ENCODE measurements around the gene PRKAR1A.

The PRKAR1A gene

DNA sequence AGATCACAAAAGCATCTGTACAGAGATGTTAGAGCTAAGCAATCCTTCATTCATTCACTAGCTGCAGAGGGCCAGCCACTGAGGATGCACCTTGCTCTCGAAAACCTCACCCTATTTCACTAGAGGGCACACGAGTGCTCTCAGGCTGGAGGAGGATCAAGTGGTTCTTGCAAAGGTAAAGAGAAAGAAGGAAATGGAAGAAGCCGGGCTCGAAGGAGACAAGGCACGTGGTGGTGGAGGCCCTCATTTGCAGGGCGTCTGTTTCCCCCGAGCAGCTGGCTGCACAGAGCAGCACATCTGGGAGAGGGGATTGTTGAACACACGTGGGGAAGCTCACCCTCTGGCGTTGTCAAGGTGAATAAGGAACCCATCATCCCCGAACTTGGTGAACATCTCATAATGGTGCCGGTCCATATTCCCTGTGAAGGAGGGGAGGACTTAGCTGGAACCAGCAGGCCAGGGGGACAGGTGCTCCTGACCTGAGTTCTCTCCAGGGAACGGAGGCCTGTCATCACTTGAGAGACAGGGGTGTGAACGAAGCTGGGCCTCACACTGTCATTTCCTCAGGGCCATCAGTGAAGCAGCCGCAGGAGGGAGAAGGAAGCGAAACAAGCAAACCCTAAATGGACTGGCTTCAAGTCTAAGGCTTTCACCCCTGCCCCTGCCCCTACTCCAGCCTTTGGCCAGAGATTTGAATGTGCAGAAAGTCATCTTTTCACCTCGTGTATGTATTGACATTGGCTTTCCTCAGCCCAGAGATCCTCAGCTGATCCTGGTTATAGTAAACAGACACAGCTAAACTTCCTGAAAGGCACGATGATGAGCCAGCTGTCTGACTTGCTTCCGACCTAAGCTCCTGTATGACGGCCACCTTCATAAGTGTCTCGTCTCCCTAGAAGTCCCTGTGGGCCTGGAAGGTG, 27.6 kb downstream of the PRKAR1A start:
- DNase-seq (ENCODE audit: extremely low read depth in 1 of 2, low read depth in 1 of 2) = no peak

DNA sequence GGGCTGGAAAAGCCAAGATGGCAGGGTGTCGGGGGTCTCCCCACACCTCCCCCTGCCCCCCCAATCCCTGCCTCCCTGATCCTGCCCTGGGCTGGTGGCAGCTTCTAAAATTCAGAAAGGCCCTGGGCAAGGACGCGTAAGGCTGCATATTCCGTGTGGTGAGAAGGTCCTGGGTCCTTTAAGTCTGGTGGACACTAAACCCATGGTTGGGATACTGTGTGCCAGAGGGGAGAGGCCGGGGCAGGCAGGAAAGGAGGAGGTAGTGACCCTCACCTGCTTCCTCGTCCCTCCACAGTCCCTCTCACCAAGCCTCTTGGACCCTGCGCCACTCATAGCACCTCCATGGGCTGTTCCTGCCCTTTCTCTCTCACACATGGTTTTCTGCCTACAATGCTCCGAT, 28.8 kb downstream of the PRKAR1A start:
- DNase-seq (ENCODE audit: extremely low read depth in 1 of 2, low read depth in 1 of 2) = no peak

DNA sequence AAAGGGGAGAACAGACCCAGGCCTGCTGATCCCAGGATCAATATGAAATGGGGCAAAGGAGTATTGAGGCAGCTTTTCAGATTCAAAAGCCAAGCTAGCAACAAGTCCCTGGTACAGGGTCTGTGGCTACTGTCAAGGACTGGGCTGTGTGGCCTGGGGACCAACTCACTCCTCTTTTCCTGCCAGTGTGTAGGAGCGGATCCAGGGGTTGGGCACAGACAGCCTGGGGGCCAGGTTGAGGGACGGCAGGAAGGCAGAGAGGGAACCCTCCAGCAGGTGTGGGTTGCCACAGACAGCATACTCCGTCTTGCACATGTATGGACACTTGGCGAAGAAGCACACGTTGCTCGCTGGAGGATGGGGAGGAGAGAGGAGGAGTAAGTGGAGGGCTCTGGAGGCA, 29.6 kb downstream of the PRKAR1A start:
- DNase-seq (ENCODE audit: extremely low read depth in 1 of 2, low read depth in 1 of 2) = no peak

DNA sequence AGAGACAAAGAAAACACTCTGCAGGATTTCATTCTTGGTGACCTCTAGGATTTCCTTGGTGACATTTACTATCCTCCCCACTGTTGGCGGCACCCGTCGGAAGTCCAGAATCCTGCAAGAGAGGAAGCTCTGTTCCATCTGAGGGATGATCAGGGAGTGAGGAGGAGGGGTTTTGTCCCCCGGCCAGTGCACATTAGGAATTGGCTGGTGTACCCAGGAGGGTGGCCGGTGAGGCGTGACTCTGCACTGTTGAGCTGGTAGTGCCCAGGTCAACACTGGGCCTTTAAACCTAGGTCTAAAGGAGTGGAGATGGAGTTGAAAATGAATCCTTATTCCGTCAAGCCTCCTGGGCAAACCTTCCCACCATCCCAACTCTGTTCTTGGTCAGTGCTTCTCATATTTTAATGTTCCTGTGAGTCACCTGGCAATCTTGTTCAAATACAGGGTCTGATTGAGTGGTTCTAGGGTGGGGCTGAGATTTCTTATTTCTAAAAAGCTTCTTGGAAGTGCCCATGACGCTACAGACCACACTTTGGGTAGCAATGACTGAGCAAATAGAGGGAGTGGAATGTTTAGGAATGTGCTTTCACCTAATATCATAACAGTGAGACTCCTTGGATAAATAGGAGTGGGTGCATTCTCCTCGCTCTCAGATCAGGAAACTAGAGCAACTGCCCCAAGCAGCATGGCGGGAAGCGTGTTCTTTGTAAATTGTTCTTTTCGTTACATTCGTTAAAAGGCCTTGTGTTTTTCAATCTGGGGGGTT, 30.7 kb downstream of the PRKAR1A start:
- no peak for DNase-seq (ENCODE audit: extremely low read depth in 1 of 2, low read depth in 1 of 2)

DNA sequence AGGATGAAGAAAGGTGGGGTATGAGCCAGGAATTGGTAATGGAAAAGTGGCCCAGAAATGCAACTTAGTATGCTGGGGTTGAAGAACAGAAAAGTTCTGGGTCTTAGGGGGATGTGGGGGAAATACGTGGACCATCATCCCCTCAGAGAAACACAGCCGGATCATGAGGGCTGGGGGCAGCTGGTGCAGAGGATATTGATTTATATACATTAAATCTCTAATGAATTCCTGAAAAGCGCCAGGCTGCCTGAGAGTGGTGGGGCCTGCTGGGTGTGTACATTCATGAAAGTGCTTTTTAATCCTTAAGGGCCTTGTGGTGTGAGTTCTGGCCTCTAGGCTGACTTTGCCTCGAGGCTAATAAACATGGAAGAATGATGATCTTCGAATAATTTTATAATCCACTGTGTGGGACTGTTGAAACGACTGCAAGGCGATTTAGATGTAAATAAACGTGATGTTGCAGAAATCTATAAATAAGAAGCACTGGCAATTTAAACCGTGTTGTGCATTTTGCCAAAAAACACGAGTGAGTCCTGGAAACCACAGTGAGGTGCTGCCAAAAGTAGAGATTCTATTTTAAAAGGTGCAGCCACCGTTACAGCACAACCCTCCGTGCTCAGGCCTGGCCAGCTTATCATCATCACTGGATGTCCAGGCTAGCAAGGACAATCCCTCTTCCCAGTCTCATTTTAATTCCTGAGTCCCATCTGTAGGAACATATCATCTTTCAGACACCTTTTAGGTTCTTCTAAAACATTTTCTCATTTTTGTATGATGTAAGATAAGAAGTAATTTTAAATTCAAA, 32.1 kb downstream of the PRKAR1A start:
- DNase-seq (ENCODE audit: extremely low read depth in 1 of 2, low read depth in 1 of 2) = no peak

DNA sequence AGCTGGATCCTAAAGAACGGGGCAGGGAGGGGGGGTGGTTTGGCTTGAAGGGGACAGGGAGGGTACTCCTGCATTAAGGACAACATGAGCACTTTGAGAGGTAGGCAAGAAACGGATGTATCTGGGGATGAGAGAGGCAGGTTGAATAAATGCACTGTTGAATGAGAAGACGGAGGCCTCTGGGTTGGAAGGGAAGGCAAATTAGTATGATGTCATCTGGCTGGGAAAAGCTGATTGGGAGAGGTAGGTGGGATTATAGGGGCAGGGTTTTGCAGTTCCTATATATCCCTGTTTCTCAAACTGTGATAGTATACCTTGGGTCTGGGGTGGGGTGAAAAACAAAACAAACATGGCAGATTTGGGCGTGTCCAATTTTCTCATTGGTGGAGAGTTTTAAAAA, 44.3 kb downstream of the PRKAR1A start:
- no peak for DNase-seq (ENCODE audit: extremely low read depth in 1 of 2, low read depth in 1 of 2)

DNA sequence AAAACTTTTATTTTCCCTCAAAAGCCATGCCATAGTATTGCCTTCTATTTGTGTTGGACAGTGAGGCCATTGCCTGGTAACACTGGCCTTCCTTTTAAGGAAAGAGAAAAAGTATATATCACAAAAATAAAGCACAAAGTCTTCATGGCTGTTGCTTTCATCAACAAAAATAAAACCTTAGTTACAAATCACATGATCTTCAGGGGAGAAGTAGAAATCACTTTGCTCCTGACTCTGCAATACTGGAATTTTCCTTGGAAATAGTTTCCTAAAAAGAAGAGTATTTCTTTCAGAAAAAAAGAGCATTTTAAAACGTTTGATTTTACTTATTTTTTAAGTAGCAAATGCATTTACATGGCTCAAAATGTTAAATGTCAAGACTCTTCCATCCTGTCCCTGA, 47.1 kb downstream of the PRKAR1A start:
- DNase-seq (ENCODE audit: extremely low read depth in 1 of 2, low read depth in 1 of 2) = no peak

DNA sequence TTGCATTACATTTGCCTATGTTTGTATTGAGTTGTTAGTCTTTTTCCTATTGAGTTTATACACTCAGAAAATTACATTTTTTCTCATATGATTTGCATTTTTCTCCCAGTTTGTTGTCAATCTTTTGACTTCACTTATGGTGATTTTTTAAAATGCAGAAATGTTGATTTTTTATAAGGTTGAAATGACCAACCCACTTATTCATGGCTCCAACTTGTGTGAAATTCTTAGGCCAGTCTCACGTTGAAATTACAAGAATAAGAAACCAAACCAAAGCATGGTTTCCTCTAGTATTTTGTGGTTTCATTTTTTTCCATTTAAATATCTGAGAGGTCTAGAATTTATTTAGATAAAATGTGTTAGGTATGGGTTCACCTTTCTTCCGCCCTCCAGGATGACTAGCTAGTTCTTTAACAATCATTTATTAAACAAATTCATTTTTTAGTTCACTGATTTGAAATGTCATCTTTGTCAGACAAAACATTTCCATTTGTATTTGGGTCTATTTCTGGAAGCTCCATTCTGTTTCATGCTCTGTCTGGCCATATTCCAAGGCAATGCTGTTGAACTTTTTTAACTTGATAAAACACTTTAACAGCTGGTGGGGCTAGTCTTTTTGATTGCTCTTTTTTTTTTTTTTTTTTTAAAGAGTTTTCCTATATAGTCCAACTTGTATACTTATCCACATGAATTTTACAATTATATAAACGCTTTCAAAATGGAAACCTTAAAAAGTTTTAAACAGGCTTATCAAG, 48.9 kb downstream of the PRKAR1A start:
- DNase-seq (ENCODE audit: extremely low read depth in 1 of 2, low read depth in 1 of 2) = no peak

DNA sequence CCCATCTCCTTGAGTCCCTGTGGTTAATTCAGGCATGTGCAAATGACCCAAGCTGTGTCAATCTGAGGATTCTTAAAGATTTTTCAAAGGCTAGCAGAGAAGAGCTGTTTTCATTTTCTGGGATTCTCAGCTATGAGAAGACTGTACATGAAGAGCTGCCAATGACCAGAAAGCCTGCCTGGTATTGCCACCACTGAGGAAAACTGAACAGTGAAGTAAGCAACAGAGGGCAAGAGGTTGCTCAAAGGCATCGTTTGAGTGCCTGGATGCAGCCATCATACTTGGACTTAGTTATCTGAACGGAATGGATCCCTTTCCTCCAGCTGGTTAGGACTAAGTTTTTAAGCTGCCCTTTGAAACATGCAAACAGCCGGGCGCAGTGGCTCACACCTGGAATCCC, 50.5 kb downstream of the PRKAR1A start:
- no peak for DNase-seq (ENCODE audit: extremely low read depth in 1 of 2, low read depth in 1 of 2)

DNA sequence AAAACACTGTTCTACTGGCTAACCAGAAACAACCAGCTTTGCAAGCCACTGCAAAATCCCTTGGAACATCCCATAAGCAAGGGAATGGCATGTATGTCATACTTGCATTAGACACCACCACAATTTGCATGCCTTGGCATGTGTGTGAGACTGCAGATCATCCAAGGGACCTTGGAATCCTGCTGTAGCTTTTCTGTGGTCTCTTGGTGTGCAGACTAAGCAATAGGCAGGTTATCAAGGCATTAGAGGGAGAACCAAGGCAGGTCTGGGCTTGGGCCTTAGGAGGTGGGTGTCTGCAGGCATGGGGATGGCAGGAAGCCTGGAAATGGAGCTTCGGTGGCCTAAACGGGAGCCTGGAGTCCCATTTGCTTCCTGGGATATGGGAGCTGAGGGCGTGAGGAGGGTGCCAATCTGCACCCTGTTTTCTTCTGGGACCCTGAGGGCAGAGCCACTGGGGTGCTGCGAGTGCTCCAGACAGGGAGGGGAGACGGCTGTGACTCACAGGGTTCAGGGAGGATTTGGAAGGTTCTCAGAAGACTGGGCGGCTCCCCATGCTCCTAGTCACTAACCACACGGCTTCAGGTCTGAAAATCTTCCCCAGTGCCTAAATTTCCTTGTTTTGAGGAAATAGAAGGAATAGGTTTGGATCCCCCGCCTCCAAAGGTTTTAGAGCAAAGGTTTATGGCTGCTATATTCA, 52.3 kb downstream of the PRKAR1A start:
- DNase-seq (ENCODE audit: extremely low read depth in 1 of 2, low read depth in 1 of 2) = no peak

DNA sequence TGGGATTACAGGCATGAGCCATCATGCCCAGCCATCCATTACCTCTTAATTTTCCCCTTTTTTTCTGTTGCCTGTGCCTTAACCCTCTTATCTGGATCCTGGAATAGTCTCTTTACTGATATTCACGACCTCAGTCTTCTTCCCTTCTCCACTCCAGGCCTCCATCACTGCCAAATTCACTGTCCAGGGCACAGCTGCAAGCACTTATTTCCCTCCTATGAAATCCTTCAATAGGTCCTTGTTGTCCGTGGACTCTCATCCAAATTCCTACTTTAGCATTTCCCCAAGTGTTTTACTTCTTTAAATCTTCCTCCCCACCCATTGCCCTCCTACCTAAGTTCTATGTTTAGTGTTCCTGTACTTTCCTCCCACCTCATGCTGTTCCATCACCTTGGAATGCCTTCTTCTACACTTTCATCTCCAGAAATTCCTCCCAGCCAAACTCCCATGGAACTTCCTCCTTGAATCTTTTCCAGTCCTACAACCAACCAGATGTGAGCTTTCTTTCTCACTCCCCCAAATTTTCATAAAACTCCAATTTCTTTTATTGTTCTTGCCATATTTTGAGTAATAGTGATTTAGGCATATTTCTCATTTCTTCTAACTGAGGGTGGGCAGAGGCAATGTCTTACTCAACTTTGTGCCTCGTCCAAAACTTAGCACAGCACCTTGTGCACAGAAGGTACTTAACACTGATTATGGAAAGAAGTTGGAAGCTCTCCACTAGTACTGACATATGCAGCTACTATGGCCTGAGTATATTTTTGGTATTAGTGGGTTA, 53.6 kb downstream of the PRKAR1A start:
- no peak for DNase-seq (ENCODE audit: extremely low read depth in 1 of 2, low read depth in 1 of 2)

DNA sequence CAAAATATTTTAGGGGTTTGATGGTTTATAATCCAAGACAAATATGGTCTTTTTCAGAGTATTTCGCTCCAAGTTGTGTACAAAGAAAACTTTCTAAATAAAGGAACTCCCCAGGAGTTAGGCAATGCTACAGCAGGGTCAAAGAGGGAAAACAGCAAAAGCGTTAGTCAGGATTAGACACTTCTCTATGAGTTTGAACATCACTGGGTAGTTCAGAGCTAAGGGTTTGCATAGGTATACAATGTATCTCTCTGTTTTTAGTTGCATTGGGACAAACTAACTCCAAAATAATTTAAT, 54.2 kb downstream of the PRKAR1A start:
- DNase-seq (ENCODE audit: extremely low read depth in 1 of 2, low read depth in 1 of 2) = no peak

DNA sequence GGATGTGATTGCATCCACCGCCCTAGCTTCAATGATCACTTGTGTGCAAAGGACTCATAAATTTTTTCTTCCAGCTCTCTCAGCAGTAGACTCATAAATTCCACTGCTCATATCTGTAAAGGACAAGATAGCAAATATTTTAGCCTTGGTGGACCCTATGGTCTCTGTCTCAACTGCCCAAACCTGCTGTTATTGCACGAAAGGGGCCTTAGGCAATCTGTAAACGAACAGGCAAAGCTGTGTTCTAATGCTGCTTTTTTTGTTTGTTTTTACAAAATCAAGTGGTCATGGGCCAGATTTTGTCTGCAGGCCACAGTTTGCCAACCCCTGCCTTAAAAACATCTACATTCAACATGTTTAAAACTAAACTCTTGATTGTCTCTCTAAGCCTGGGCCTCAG, 54.8 kb downstream of the PRKAR1A start:
- no peak for DNase-seq (ENCODE audit: extremely low read depth in 1 of 2, low read depth in 1 of 2)

DNA sequence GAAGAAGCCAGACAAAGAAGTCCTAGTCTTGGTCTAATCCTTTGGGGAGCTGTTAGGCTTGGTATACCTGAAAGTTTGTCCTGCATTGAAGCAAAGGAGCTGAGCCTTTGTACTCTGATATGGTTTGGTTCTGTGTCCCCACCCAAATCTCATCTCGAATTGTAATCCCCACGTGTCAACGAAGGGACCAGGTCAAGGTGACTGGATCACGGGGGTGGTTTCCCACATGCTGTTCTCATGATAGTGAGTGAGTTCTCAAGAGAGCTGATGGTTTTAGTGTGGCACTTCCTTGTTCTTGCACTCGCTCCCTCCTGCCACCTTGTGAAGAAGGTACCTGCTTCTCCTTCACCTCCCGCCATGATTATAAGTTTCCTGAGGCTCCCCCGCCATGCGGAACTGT, 55.4 kb downstream of the PRKAR1A start:
- no peak for DNase-seq (ENCODE audit: extremely low read depth in 1 of 2, low read depth in 1 of 2)

DNA sequence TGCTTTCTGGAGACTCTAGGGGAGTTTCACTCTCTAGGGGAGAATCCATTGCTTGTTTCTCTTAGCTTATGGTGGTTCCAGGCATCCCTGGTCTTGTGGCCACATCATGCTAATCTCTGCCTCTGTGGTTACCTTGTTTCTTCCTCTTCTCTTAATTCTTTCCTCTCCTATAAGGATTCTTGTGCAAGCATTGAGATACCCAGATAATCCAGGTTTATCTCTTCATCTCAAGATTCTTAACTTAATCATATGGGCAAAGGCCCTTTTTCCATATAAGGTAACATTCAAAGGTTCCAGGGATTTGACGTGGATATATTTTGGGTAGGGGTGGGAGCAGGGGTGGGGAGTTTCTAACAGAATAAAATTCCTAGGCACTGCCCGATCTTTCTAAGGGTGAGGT, 56.4 kb downstream of the PRKAR1A start:
- no peak for DNase-seq (ENCODE audit: extremely low read depth in 1 of 2, low read depth in 1 of 2)

DNA sequence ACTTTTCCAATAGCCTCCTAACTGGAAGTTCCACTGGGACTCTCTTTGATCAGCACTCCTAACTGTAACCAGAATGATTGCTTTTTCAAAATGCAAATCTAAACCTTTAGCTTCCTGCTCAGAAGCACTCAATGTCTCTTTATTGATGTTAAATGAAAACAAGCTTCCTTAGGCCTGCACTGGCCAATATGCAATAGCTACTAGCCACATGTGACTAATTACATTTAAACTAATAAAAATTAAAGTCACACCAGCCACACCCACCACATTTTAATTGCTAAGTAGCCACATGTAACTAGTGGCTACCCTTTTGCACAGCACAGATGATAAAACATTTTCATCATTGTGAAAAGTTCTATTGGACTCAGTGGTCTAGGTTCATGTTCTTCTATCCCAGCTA, 57.1 kb downstream of the PRKAR1A start:
- no peak for DNase-seq (ENCODE audit: extremely low read depth in 1 of 2, low read depth in 1 of 2)

DNA sequence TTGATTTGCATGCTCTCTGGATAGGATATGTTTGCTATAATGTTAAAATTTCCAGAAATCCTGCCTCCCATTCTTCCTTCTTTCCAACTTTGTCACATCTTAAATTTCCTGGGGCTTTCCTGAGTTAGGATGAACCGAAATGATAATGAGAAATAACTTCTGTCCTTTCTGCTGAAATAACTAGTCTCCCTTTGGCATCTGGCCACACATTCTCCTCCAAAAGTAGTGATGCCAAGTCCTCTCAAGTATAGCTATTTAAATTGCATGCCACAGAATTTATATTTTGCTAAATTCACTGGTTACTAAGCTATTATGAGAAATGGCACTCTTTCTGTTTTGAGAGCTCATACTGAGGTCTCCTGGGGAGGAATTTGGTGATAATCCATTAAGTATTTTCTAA, 58.3 kb downstream of the PRKAR1A start:
- DNase-seq (ENCODE audit: extremely low read depth in 1 of 2, low read depth in 1 of 2) = no peak

DNA sequence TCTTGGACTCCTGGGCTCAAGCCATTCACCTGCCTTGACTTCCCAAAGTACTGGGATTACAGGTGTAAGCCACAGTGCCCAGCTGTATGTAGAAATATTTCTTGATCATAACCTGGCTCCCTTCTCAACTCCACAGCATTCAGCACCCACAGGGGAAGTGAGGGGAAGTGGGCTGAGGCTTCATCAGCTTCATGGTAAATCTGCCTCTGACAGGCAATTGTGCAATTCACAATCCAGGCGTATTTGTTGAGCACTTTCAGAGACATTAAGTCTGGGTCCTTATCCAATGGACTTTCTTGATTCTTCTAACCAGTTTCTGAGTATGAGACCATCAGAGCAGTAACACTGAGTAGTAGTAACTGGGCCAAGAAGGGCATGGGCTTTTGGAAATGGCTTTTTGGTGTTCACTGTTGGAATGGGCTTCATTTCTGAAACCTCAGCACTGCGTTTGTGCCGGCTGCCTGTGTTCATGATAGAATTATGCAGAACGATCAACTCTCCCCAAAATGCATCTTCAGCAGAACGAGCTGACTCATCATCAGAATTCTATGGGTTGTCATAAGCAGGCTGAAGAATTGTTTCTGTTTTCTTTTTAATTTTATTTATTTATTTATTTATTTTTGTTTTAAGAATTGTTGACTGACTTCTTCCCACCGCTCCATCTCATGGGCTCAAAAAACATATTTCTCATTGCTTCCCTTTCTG, 60.1 kb downstream of the PRKAR1A start:
- DNase-seq (ENCODE audit: extremely low read depth in 1 of 2, low read depth in 1 of 2) = no peak

DNA sequence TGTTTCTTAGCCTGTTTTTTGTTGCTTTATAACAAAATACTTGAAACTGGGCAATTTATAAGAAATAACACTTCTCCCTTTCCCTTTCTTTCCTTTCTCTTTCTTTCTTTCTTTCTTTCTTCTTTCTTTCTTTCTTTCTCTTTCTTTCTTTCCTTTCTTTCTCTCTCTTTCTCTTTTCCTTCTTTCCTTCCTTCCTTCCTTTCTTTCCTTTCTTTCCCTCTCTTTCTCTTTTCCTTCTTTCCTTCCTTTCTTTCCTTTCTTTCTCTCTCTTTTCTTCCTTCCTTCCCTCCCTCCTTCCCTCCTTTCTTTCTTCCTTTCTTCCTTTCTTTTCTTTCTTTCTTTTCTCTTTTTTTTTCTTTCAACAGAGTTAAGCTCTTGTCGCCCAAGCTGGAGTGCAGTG, 61.1 kb downstream of the PRKAR1A start:
- DNase-seq (ENCODE audit: extremely low read depth in 1 of 2, low read depth in 1 of 2) = no peak
